GM18507 (cell line): ENCODE results near the gene CLMN.
A peak's percentile ranks its signal among the peaks of the same experiment; 100 is the strongest.

ENCODE experiments used
- DNase-seq: peaks from one replicate; pipeline ENCODE4 v3.0.0; 2011; ENCODE audit warnings: low read depth; ENCODE audit not compliant: insufficient read length; ENCODE audit errors: extremely low spot score
- FAIRE-seq: peaks from 2 replicates; lab custom pipeline; 2011; peaks lifted over from hg19 to GRCh38; lab: Jason Lieb, UNC

Gene CLMN

DNA sequence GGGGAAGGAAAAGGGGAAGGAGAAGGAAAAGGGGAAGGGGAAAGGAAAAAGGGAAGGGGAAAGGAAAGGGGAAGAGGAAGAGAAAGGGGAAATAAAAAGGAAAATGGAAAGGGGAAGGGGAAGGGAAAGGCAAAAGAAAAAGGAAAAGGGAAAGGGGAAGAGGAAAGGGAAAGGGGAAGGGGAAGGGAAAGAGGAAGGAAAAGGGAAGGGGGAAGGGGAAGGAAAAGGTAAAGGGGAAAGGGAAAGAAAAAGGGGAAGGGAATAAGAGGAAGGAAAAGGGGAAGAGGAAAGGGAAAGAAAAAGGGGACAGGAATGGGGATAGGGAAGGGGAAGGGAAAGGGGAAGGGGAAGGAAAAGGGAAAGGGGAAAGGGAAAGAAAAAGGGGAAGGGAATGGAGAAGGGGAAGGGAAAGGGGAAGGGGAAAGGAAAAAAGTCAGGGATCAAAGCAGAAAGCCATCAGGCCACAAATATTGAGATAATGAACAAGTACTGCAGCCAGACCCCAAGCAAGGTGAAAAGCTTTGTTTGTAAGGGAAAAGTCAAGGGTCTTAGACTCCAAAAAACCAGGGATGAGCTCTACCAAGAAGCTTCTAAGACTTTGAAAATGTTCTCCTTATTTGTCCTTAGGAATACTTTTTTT is 182.4 kb downstream of the CLMN start:
- FAIRE-seq (no peak), DNase-seq (no peak)

- FAIRE-seq = no peak
- no peak for DNase-seq
Measured at GRCh38 chr14:95136631-95137030, 183.1 kb downstream of the CLMN start.

GRCh38 chr14:95134304-95134933 is 185.3 kb downstream of the CLMN start:
- FAIRE-seq (peak; percentile 72), DNase-seq (no peak)

GRCh38 chr14:95133282-95133681 is 186.4 kb downstream of the CLMN start:
- DNase-seq = no peak
- FAIRE-seq = no peak

DNA sequence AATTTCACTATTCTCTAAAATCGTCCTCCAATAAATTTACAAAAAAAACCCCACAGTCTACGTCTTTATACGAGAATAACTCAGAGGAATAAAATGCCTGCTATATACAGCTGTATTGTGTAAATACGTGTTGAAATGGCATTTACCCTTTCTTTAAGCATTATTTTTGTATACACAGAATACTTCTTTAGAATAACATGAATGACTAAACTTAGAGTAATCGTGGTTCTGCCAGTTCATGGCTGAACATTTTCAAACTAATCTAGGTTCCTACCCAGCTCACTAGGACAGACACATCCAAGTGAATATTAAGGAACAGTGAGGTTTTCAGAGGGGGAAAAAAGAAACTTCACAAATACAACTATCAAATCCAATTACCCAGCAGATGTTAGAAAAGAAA is 186.9 kb downstream of the CLMN start:
- FAIRE-seq (no peak), DNase-seq (no peak)
